Left renal cortex interstitium (tissue), 4 donors: Measurements from ENCODE around the gene TUFT1. TPM values are rescaled to one million over a fixed set of nuclear protein-coding genes. Genes with fewer than 3 reads are reported as not detected.

ENCODE experiments used
- DNase-seq, 4 donors: peaks; one replicate each; pipeline ENCODE4 v3.0.0-alpha.2; 2013; ENCODE audit warnings: low read depth in 4 of 4, low spot score in 2 of 4, missing footprints in 1 of 4
- polyA plus RNA-seq, 4 donors: library from polyadenylated mRNA; unstranded; fragments of 120-200 nt; gene quantifications; one replicate each; pipeline ENCODE4 v1.2.1, GENCODE V29; 2013; ENCODE audit not compliant: insufficient read length in 4 of 4

Gene TUFT1
- 10 to 100 TPM; 11.0 to 14.2 (median 11.6) TPM for polyA plus RNA-seq

- DNase-seq, result peak; percentile 58 to 87 (median 76)
These were observed at the start of gene TUFT1 for GRCh38 chr1:151540021-151540981. TSS of gene TUFT1 (plus strand) at chr1:151540309. CDS start at chr1:151540367, 58 bp downstream.

- DNase-seq, result no peak
These were observed 48.5 kb upstream of the TUFT1 start for GRCh38 chr1:151491641-151492040.

- DNase-seq, result no peak
These were observed 48.0 kb upstream of the TUFT1 start for GRCh38 chr1:151492120-151492519.

GRCh38 chr1:151493042-151493441 lies 47.1 kb upstream of the TUFT1 start:
- no peak for DNase-seq

GRCh38 chr1:151494741-151495281 lies 45.3 kb upstream of the TUFT1 start:
- DNase-seq, result no peak

- no peak for DNase-seq
These were observed 44.8 kb upstream of the TUFT1 start for GRCh38 chr1:151495316-151495715.

- no peak for DNase-seq
These were observed 40.7 kb upstream of the TUFT1 start for GRCh38 chr1:151499365-151499764.

- no peak for DNase-seq
These were observed 40.2 kb upstream of the TUFT1 start for GRCh38 chr1:151499930-151500329.

- no peak for DNase-seq
These were observed 38.6 kb upstream of the TUFT1 start for GRCh38 chr1:151501474-151501873.

- DNase-seq, result no peak
These were observed 37.9 kb upstream of the TUFT1 start for GRCh38 chr1:151502035-151502700.

GRCh38 chr1:151502859-151503780 lies 37.0 kb upstream of the TUFT1 start:
- DNase-seq, result no peak

- no peak for DNase-seq
These were observed 35.9 kb upstream of the TUFT1 start for GRCh38 chr1:151504252-151504651.

- no peak for DNase-seq
These were observed 35.4 kb upstream of the TUFT1 start for GRCh38 chr1:151504759-151505158.

GRCh38 chr1:151508833-151509232 lies 31.3 kb upstream of the TUFT1 start:
- DNase-seq, result no peak

- no peak for DNase-seq
These were observed 30.6 kb upstream of the TUFT1 start for GRCh38 chr1:151509350-151510019.

GRCh38 chr1:151510020-151510405 lies 30.1 kb upstream of the TUFT1 start:
- DNase-seq, result no peak

- DNase-seq, result no peak
These were observed 29.5 kb upstream of the TUFT1 start for GRCh38 chr1:151510614-151510956.

- DNase-seq, result peak in 3 of 4 donors; percentile 79 to 89 (median 83)
These were observed 29.0 kb upstream of the TUFT1 start, which contains the start of gene CGN for GRCh38 chr1:151510957-151511635. TSS of gene CGN (plus strand) at chr1:151511387. CDS start at chr1:151518520, 7,133 bp downstream.

GRCh38 chr1:151511636-151512215 lies 28.4 kb upstream of the TUFT1 start:
- DNase-seq, result no peak
